Retinal pigment epithelial cell (primary cell): ENCODE results near the gene PSPH.
"Not testable (repeated sequence)": the region's sequence is repeated elsewhere in the genome, so short reads cannot be mapped to it uniquely, and the experiment has no call there.

ENCODE experiments used
- DNase-seq: peaks from one replicate; pipeline ENCODE4 v3.0.0-alpha.2; 2010; ENCODE audit warnings: low read depth
- H3K4me3 ChIP-seq: 2 replicates; pipeline ENCODE4 v1.5.1; 2011; ENCODE audit warnings: mild to moderate bottlenecking, low read length, control low read depth, moderate library complexity
- CTCF ChIP-seq: conservative IDR thresholded peaks from 2 replicates; pipeline ENCODE4 v1.5.1; 2011; ENCODE audit warnings: low read depth, low read length, control low read depth, inconsistent platforms

The PSPH gene

GRCh38 chr7:56051339-56052191 lies at the start of gene PSPH, which contains the start of gene CCT6A:
TSS of gene PSPH (minus strand) at chr7:56051444. CDS start at chr7:56021212, 30,232 bp downstream.
TSS of gene CCT6A (plus strand) at chr7:56051765. CDS start at chr7:56051849, 84 bp downstream.
- TF ChIP-seq CTCF, result no peak
- peak; percentile 95 for DNase-seq
- H3K4me3 ChIP-seq, result peak within 1 kb of the TSS; percentile 80

- no peak for DNase-seq
- H3K4me3 ChIP-seq, result no peak overlapping the region
- TF ChIP-seq CTCF, result no peak
Measured at GRCh38 chr7:56099653-56100052, 48.4 kb upstream of the PSPH start.

GRCh38 chr7:56098187-56099008 lies 47.2 kb upstream of the PSPH start:
- not testable (repeated sequence) for H3K4me3 ChIP-seq

GRCh38 chr7:56097700-56098099 lies 46.5 kb upstream of the PSPH start:
- DNase-seq, result no peak
- TF ChIP-seq CTCF, result no peak
- H3K4me3 ChIP-seq, result no peak overlapping the region

More at GRCh38 chr7:56098187-56099008, 47.2 kb upstream of the PSPH start:
- not testable (repeated sequence) for DNase-seq

- peak; percentile 55 for TF ChIP-seq CTCF
- DNase-seq, result no peak
Measured at GRCh38 chr7:56092789-56093531, 41.7 kb upstream of the PSPH start, which contains the start of gene PHKG1. TSS of gene PHKG1 (minus strand) at chr7:56092952. CDS start at chr7:56088941, 4,011 bp downstream.

GRCh38 chr7:56092388-56092787 lies 41.1 kb upstream of the PSPH start:
- not testable (repeated sequence) for H3K4me3 ChIP-seq, DNase-seq

More at GRCh38 chr7:56092789-56093531, 41.7 kb upstream of the PSPH start, which contains the start of gene PHKG1:
- no peak within 1 kb of the TSS for H3K4me3 ChIP-seq

GRCh38 chr7:56091591-56091990 lies 40.3 kb upstream of the PSPH start:
- DNase-seq, result no peak
- no peak overlapping the region for H3K4me3 ChIP-seq
- no peak for TF ChIP-seq CTCF
